Panc1 (cell line): ENCODE results near the gene RIC8B. TPM values are rescaled to one million over a fixed set of nuclear protein-coding genes. Genes with fewer than 3 reads are reported as not detected.

Source experiments
- ATAC-seq: fragments of 200-7000 bp; cut with Tn5 transposase; 2 replicates; pipeline ENCODE4 v1.9.1; 2020; ENCODE audit warnings: mild to moderate bottlenecking, moderate library complexity
- Bru-seq: library from RNA; stranded (reverse); fragments of 400-500 nt; gene quantifications from one replicate; lab custom pipeline; 2021; lab: Mats Ljungman, UMichigan
- BruChase-seq, 2 experiments: library from RNA; stranded (reverse); fragments of 400-500 nt; gene quantifications; one replicate each; lab custom pipeline; 2021; lab: Mats Ljungman, UMichigan
- BruUV-seq: library from RNA; stranded (reverse); fragments of 400-500 nt; replicated peaks from 2 replicates; lab custom pipeline; 2021; lab: Mats Ljungman, UMichigan
- CTCF ChIA-PET: fragments of 300-600 bp; sonication (Branson Sonifier 250); formaldehyde crosslinking; loops from one replicate; lab custom pipeline; 2022; ENCODE audit warnings: antibody characterized with exemption; lab: Charles Lee
- POLR2A ChIA-PET: fragments of 300-600 bp; sonication (Branson Sonifier 250); formaldehyde crosslinking; loops from one replicate; lab custom pipeline; 2022; ENCODE audit warnings: antibody characterized with exemption; lab: Charles Lee
- DNase-seq: peaks from one replicate; pipeline ENCODE4 v3.0.0-alpha.2; 2010; ENCODE audit warnings: low read depth, low spot score
- H3K27ac ChIP-seq: 2 replicates; pipeline ENCODE4 v1.5.1; 2011; ENCODE audit warnings: mild to moderate bottlenecking, low read length, inconsistent platforms
- H3K27me3 ChIP-seq: fragments of 200-500 bp; sonication (Bioruptor generic); 2 replicates; pipeline ENCODE4 v1.6.0; 2014; ENCODE audit warnings: low read length, inconsistent platforms; ENCODE audit not compliant: control insufficient read depth, insufficient read depth
- H3K36me3 ChIP-seq: fragments of 200-500 bp; sonication (Bioruptor generic); 2 replicates; pipeline ENCODE4 v1.5.1; 2014; ENCODE audit warnings: inconsistent platforms, mild to moderate bottlenecking, low read length, moderate library complexity; ENCODE audit not compliant: control insufficient read depth, insufficient read depth
- H3K4me1 ChIP-seq: 2 replicates; pipeline ENCODE4 v1.5.1; 2011; ENCODE audit warnings: inconsistent platforms, mild to moderate bottlenecking, low read length, moderate library complexity; ENCODE audit not compliant: control insufficient read depth, insufficient read depth
- H3K4me3 ChIP-seq, 2 experiments: 2 replicates each; pipeline ENCODE4 v1.5.1; 2011 to 2012; ENCODE audit warnings: low read depth in 2 of 2, low read length in 2 of 2, mild to moderate bottlenecking in 2 of 2, inconsistent platforms in 1 of 2, moderate library complexity in 1 of 2
- H3K9me3 ChIP-seq: fragments of 200-500 bp; sonication (Bioruptor generic); 2 replicates; pipeline ENCODE4 v1.5.1; 2014; ENCODE audit warnings: low read depth, mild to moderate bottlenecking, inconsistent platforms, low read length, moderate library complexity; ENCODE audit not compliant: control insufficient read depth, insufficient read depth
- CTCF ChIP-seq: fragments of 450-650 bp; IDR thresholded peaks from 2 replicates; pipeline ENCODE4 v1.5.1; 2017; ENCODE audit warnings: mild to moderate bottlenecking
- POLR2AphosphoS5 ChIP-seq: IDR thresholded peaks from 2 replicates; pipeline ENCODE4 v1.6.1; 2012; ENCODE audit warnings: mild to moderate bottlenecking, low read depth, low read length, moderate library complexity
- REST ChIP-seq, 2 experiments: IDR thresholded peaks; 2 replicates each; pipeline ENCODE4 v1.6.1; 2011 to 2012; ENCODE audit warnings: low read depth in 2 of 2, control low read depth in 1 of 2, low read length in 1 of 2, mild to moderate bottlenecking in 1 of 2, moderate library complexity in 1 of 2; ENCODE audit not compliant: insufficient read depth in 1 of 2
- SIN3A ChIP-seq: IDR thresholded peaks from 2 replicates; pipeline ENCODE4 v1.6.1; 2012; ENCODE audit warnings: low read depth, mild to moderate bottlenecking, low read length, moderate library complexity, borderline replicate concordance; ENCODE audit not compliant: insufficient read depth
- TCF7L2 ChIP-seq: IDR thresholded peaks from 2 replicates; pipeline ENCODE4 v1.6.1; 2011; ENCODE audit warnings: mild to moderate bottlenecking, low read depth, low read length, inconsistent platforms
- in situ Hi-C: cut with HindIII; loops from 2 replicates; pipeline ENCODE4 v1.10.0; 2016; ENCODE audit warnings: low sequenced_read_pairs, low pct_unique_long_range_greater_than_20kb
- intact Hi-C: fragments of 100-400 bp; cut with micrococcal nuclease; formaldehyde crosslinking; loops from one replicate; pipeline ENCODE4 v1.10.0; 2022; ENCODE audit not compliant: unreplicated experiment
- long read RNA-seq: library from polyadenylated mRNA; unstranded; transcript quantifications from one replicate; pipeline ENCODE4 v2.0.0, GENCODE V29; 2021; ENCODE audit not compliant: unreplicated experiment
- polyA plus RNA-seq: library from polyadenylated mRNA; unstranded; fragments of >200 nt; gene quantifications from one replicate; pipeline ENCODE4 v1.2.1, GENCODE V29; 2012; ENCODE audit warnings: missing spikeins; ENCODE audit not compliant: insufficient read length
- total RNA-seq: library from RNA; stranded (reverse); gene quantifications from one replicate; pipeline ENCODE4 v1.2.1, GENCODE V29; 2021; ENCODE audit not compliant: unreplicated experiment

RIC8B gene, protein sequence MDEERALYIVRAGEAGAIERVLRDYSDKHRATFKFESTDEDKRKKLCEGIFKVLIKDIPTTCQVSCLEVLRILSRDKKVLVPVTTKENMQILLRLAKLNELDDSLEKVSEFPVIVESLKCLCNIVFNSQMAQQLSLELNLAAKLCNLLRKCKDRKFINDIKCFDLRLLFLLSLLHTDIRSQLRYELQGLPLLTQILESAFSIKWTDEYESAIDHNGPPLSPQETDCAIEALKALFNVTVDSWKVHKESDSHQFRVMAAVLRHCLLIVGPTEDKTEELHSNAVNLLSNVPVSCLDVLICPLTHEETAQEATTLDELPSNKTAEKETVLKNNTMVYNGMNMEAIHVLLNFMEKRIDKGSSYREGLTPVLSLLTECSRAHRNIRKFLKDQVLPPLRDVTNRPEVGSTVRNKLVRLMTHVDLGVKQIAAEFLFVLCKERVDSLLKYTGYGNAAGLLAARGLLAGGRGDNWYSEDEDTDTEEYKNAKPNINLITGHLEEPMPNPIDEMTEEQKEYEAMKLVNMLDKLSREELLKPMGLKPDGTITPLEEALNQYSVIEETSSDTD
- total RNA-seq (16.1 TPM), Bru-seq, nascent RNA (percentile 83 among the genes with signal in this experiment), BruChase-seq, experiment 1, labeled RNA remaining after a 2-hour chase (percentile 73 among the genes with signal in this experiment), BruChase-seq, experiment 2, labeled RNA remaining after a 6-hour chase (percentile 63 among the genes with signal in this experiment)
- 8.0 TPM for polyA plus RNA-seq
- long read RNA-seq, full-length matches to known transcripts = 15 of 32 reads
- long read RNA-seq, partial matches to known transcripts = 5 of 32 reads
- long read RNA-seq, other reads (novel, unspliced or antisense) = 12 of 32 reads

DNA sequence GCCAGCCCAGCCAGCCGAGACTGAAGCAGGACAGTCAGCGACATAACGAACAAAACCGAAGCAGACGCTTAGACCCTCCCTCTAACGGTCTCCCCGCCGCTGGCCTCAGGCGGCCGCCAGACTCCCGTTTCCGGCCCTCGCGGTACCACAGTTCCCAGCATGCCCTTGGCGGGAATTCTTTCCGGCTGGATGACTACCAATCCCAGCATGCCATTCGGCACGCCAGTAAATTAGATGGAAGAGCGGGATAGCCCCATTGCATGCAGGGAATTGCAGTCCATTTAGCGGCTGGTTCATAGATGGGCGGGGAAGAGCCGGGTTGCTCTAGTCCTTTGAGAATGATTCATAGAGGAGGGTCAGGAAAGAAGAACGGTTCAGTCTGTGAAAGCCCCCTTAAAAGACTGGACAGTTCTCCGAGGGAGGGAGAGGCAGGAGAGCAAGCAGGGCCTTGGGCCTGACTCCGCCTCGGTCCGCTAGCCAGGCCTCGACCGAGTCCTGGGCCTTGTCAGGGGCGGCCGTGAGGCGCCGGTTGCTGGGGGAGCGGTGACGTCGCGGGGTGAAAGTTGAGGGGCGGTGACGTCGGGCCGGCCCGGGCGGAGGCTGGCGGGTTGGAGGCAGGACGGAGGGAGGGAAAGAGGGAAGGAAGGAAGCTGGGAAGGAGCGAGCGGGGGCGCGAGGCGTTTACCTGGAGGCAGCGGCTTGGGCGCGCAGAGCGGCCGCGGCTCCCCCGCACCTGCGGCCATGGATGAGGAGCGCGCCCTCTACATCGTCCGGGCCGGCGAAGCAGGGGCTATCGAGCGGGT, at the start of gene RIC8B:
TSS of gene RIC8B (plus strand) at position 678 of the 803 bp plus-strand sequence. CDS start at position 742, 64 bp downstream.
- no TSS peak for BruUV-seq
- H3K9me3 ChIP-seq = no peaks in the 10 kb centered on the region
- POLR2A ChIA-PET = no interaction called here
- TF ChIP-seq TCF7L2 (peak; percentile 65; the same call in 1 of the 2 replicates), SIN3A (0 out of 2 replicates have a peak, but pooled peaks have one; percentile 53), POLR2AphosphoS5 (peak; percentile 90), REST (IDR thresholded peaks at IDR 0.05; ENCODE audit: insufficient read depth in 1 of 2, low read depth in 2 of 2, low read length in 1 of 2) (no peak), CTCF (no peak)
- CTCF ChIA-PET = no interaction called here
- no peaks in the 10 kb centered on the region for H3K27me3 ChIP-seq
- peak; percentile 97 for ATAC-seq
- peaks cover 16% of the 10 kb centered on the region for H3K4me1 ChIP-seq
- H3K4me3 ChIP-seq = peak within 1 kb of the TSS; percentile 84 to 98
- in situ Hi-C loops = no loop called here
- DNase-seq = peak; percentile 95
- peaks cover 4% of the 10 kb centered on the region; the same call in 1 of the 2 replicates for H3K36me3 ChIP-seq
- intact Hi-C loops = no loop called here
- H3K27ac ChIP-seq = peak within 1 kb of the TSS; percentile 99

DNA sequence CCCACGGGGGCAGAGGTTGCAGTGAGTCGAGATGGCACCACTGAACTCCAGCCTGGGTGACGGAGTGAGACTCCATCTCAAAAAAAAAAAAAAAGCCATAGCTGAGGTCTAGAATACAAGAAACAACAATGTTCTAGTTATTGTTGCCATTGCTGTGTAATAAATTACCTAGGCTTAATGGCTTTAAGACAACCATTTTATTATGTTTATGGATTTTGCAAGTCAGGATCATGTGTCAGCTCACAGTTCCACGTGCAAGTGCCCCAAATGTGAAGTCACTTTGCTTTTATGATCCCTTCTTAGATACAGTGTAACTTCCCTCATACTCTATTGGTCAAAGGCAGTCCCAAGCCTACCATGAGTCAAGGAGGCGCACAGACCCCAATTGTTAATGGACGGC, 49.5 kb upstream of the RIC8B start:
- no peaks in the 10 kb centered on the region for H3K9me3 ChIP-seq
- no peaks in the 10 kb centered on the region for H3K36me3 ChIP-seq
- H3K4me3 ChIP-seq = no peak overlapping the region
- ChIA-PET CTCF (no interaction called here), POLR2A (no interaction called here)
- ATAC-seq (no peak), DNase-seq (no peak)
- BruUV-seq = no TSS peak
- in situ Hi-C loops = no loop called here
- TF ChIP-seq POLR2AphosphoS5 = no peak
- TF ChIP-seq REST (IDR thresholded peaks at IDR 0.05; ENCODE audit: insufficient read depth in 1 of 2, low read depth in 2 of 2, low read length in 1 of 2) = no peak
- TF ChIP-seq CTCF = no peak
- no peak for TF ChIP-seq TCF7L2
- TF ChIP-seq SIN3A = no peak
- H3K4me1 ChIP-seq = no peaks in the 10 kb centered on the region
- H3K27ac ChIP-seq = no peak overlapping the region
- intact Hi-C loops = no loop called here
- peaks cover 2% of the 10 kb centered on the region; the same call in 1 of the 2 replicates for H3K27me3 ChIP-seq
